Upper lobe of right lung (tissue), 1 donor: Measurements from ENCODE around the gene PPP6C. TPM values are rescaled to one million over a fixed set of nuclear protein-coding genes. Genes with fewer than 3 reads are reported as not detected.
A peak's percentile ranks its signal among the peaks of the same experiment; 100 is the strongest.

Source experiments
- ATAC-seq: fragments of 200-7000 bp; cut with Tn5 transposase; one replicate; pipeline ENCODE4 v1.9.1; 2020; ENCODE audit warnings: mild to moderate bottlenecking, moderate library complexity
- DNase-seq: peaks from one replicate; pipeline ENCODE4 v3.0.0-alpha.2; 2020
- H3K27ac ChIP-seq: fragments of 200-600 bp; one replicate; pipeline ENCODE4 v1.8.0; 2022
- H3K27me3 ChIP-seq: fragments of 200-600 bp; one replicate; pipeline ENCODE4 v1.8.0; 2022; ENCODE audit warnings: mild to moderate bottlenecking
- H3K36me3 ChIP-seq: fragments of 200-600 bp; one replicate; pipeline ENCODE4 v1.8.0; 2022
- H3K4me1 ChIP-seq: fragments of 200-600 bp; one replicate; pipeline ENCODE4 v1.8.0; 2022
- H3K4me3 ChIP-seq: fragments of 200-600 bp; one replicate; pipeline ENCODE4 v1.8.0; 2022; ENCODE audit warnings: mild to moderate bottlenecking
- H3K9me3 ChIP-seq: fragments of 200-600 bp; one replicate; pipeline ENCODE4 v1.8.0; 2022
- CTCF ChIP-seq: fragments of 200-600 bp; IDR thresholded peaks from one replicate; pipeline ENCODE4 v1.8.0; 2022; ENCODE audit warnings: antibody characterized with exemption
- intact Hi-C: fragments of 100-400 bp; cut with DNase I; formaldehyde crosslinking; loops from one replicate; pipeline ENCODE4 v1.11.0; 2022
- total RNA-seq: library from RNA; stranded (reverse); fragmentation: NEBNext Ultra II Directional; extraction: Animal tissue kit (Norgen Biotek cat#: 25700); gene quantifications from one replicate; pipeline ENCODE4 v1.2.1, GENCODE V29; 2021
- donor health status: DM: no; HTN: yes; CAD: no; lungs with severe emphysema.

PPP6C gene
- total RNA-seq, 1 donor from 2014 or later = 42.2 TPM

GRCh38 chr9:125146247-125146646, 43.4 kb downstream of the PPP6C start:
- ATAC-seq (no peak), DNase-seq (no peak)
- peaks cover 21% of the 10 kb centered on the region for H3K36me3 ChIP-seq
- no peak overlapping the region for H3K27ac ChIP-seq
- H3K27me3 ChIP-seq = no peaks in the 10 kb centered on the region
- H3K4me3 ChIP-seq = no peak overlapping the region
- peaks cover 9% of the 10 kb centered on the region for H3K4me1 ChIP-seq
- no peak for TF ChIP-seq CTCF
- H3K9me3 ChIP-seq = no peaks in the 10 kb centered on the region
- intact Hi-C loops = no loop called here

- Histone ChIP-seq H3K4me3 (no peak overlapping the region), H3K4me1 (peaks cover 9% of the 10 kb centered on the region), H3K9me3 (no peaks in the 10 kb centered on the region), H3K27me3 (no peaks in the 10 kb centered on the region), H3K36me3 (peaks cover 12% of the 10 kb centered on the region), H3K27ac (no peak overlapping the region)
- TF ChIP-seq CTCF = no peak
- ATAC-seq (no peak), DNase-seq (no peak)
- intact Hi-C loops = no loop called here
These were observed 44.2 kb downstream of the PPP6C start for GRCh38 chr9:125145425-125145824.

- intact Hi-C loops = no loop called here
- ATAC-seq = peak; percentile 99
- Histone ChIP-seq H3K27ac (no peak within 1 kb of the TSS), H3K27me3 (no peaks in the 10 kb centered on the region), H3K36me3 (no peaks in the 10 kb centered on the region), H3K9me3 (no peaks in the 10 kb centered on the region), H3K4me1 (peaks cover 9% of the 10 kb centered on the region), H3K4me3 (peak within 1 kb of the TSS; percentile 60)
- TF ChIP-seq CTCF = peak; percentile 100
- DNase-seq = peak; percentile 99
These were observed 46.1 kb downstream of the PPP6C start, which contains the start of gene SCAI for GRCh38 chr9:125143377-125144090. Gene SCAI (minus strand): TSS chr9:125143528. CDS start chr9:125143437, 91 bp downstream.

GRCh38 chr9:125142560-125143376, 46.8 kb downstream of the PPP6C start:
- intact Hi-C loops = no loop called here
- Histone ChIP-seq H3K27ac (no peak overlapping the region), H3K9me3 (no peaks in the 10 kb centered on the region), H3K4me1 (peaks cover 9% of the 10 kb centered on the region), H3K36me3 (no peaks in the 10 kb centered on the region), H3K27me3 (no peaks in the 10 kb centered on the region), H3K4me3 (peak overlapping the region; percentile 60)
- ATAC-seq (no peak), DNase-seq (no peak)
- TF ChIP-seq CTCF = no peak

- no peak for ATAC-seq
- Histone ChIP-seq H3K4me3 (no peak overlapping the region), H3K9me3 (no peaks in the 10 kb centered on the region), H3K27ac (no peak overlapping the region), H3K27me3 (no peaks in the 10 kb centered on the region), H3K36me3 (no peaks in the 10 kb centered on the region), H3K4me1 (peaks cover 9% of the 10 kb centered on the region)
- intact Hi-C loops = no loop called here
- no peak for TF ChIP-seq CTCF
- DNase-seq = no peak
These were observed 47.9 kb downstream of the PPP6C start for GRCh38 chr9:125141751-125142150.
